Endothelial cell of umbilical vein (primary cell): ENCODE results near the gene DET1. TPM values are rescaled to one million over a fixed set of nuclear protein-coding genes. Genes with fewer than 3 reads are reported as not detected.

Experiments used
- BruUV-seq: library from RNA; stranded (reverse); fragments of 400-500 nt; replicated peaks from 2 replicates; lab custom pipeline; 2021; lab: Mats Ljungman, UMichigan
- CTCF ChIA-PET: fragments of 300-600, 350-600 bp; sonication (Branson Sonifier 250); formaldehyde crosslinking; loops from one replicate; lab custom pipeline; 2021; ENCODE audit warnings: antibody characterized with exemption, inconsistent platforms; lab: Charles Lee
- POLR2A ChIA-PET: fragments of 300-600, 350-600 bp; sonication (Branson Sonifier 250); formaldehyde crosslinking; loops from one replicate; lab custom pipeline; 2021; ENCODE audit warnings: antibody characterized with exemption, inconsistent platforms; lab: Charles Lee
- DNase-seq: peaks from one replicate; pipeline ENCODE4 v3.0.0-alpha.2; 2011; ENCODE audit warnings: low read depth, low spot score
- FAIRE-seq: peaks from 2 replicates; lab custom pipeline; 2011; peaks lifted over from hg19 to GRCh38; lab: Jason Lieb, UNC
- H2AFZ ChIP-seq: 2 replicates; pipeline ENCODE4 v1.6.0; 2012; ENCODE audit warnings: low read depth, low read length, control low read depth, inconsistent platforms
- H3K27ac ChIP-seq: 2 replicates; pipeline ENCODE4 v1.5.1; 2011; ENCODE audit warnings: low read depth, mild to moderate bottlenecking, control low read depth, low read length, moderate library complexity; ENCODE audit not compliant: insufficient read depth
- H3K27me3 ChIP-seq, 2 experiments: 2 replicates each; pipeline versions ENCODE4 v1.6.0 to v1.6.1; 2011; ENCODE audit warnings: low read length in 2 of 2, mixed read lengths in 1 of 2; ENCODE audit not compliant: control insufficient read depth in 2 of 2, insufficient read depth in 2 of 2
- H3K36me3 ChIP-seq, 2 experiments: 2 replicates in 1 of 2; 3 replicates in 1 of 2; pipeline ENCODE4 v1.5.1; 2011; ENCODE audit warnings: low read length in 2 of 2, mild to moderate bottlenecking in 1 of 2, moderate library complexity in 1 of 2; ENCODE audit not compliant: control insufficient read depth in 2 of 2, insufficient read depth in 2 of 2; ENCODE audit errors: extremely low read depth in 1 of 2
- H3K4me1 ChIP-seq: 3 replicates; pipeline ENCODE4 v1.5.1; 2011; ENCODE audit warnings: mild to moderate bottlenecking, low read length; ENCODE audit not compliant: control insufficient read depth, insufficient read depth; ENCODE audit errors: extremely low read depth
- H3K4me2 ChIP-seq: 2 replicates; pipeline ENCODE4 v1.6.1; 2011; ENCODE audit warnings: low read length, control low read depth, mixed read lengths; ENCODE audit not compliant: insufficient read depth
- H3K4me3 ChIP-seq, 3 experiments: fragments of 200-600 bp in 1 of 3; sonication (generic), shearing (Covaris generic) in 1 of 3; replicated peaks in 1 of 3; 2 replicates each; pipeline ENCODE4 v1.5.1; 2011 to 2016; ENCODE audit warnings: control low read depth in 3 of 3, low read length in 3 of 3, mild to moderate bottlenecking in 2 of 3, inconsistent platforms in 1 of 3, low read depth in 1 of 3, moderate library complexity in 1 of 3; ENCODE audit not compliant: insufficient read depth in 1 of 3
- H3K79me2 ChIP-seq: 2 replicates; pipeline ENCODE4 v1.6.0; 2012; ENCODE audit warnings: low read length, inconsistent platforms; ENCODE audit not compliant: control insufficient read depth, insufficient read depth
- H3K9ac ChIP-seq: replicated peaks from 2 replicates; pipeline ENCODE3; 2011; ENCODE audit warnings: low read length, control low read depth; ENCODE audit not compliant: insufficient read depth; ENCODE audit errors: extremely low read depth
- H3K9me1 ChIP-seq: replicated peaks from 3 replicates; pipeline ENCODE4 v1.6.0; 2011; ENCODE audit warnings: mild to moderate bottlenecking, low read length; ENCODE audit not compliant: control insufficient read depth, insufficient read depth; ENCODE audit errors: extremely low read depth
- H3K9me3 ChIP-seq: replicated peaks from 2 replicates; pipeline ENCODE4 v1.5.1; 2012; ENCODE audit warnings: low read length, inconsistent platforms; ENCODE audit not compliant: control insufficient read depth, insufficient read depth
- H4K20me1 ChIP-seq: replicated peaks from 2 replicates; pipeline ENCODE3; 2011; ENCODE audit warnings: mild to moderate bottlenecking, low read length; ENCODE audit not compliant: control insufficient read depth, insufficient read depth; ENCODE audit errors: extremely low read depth
- CTCF ChIP-seq, 2 donors: IDR thresholded peaks; 1 replicate in 1 of 2; 2 replicates in 1 of 2; pipeline ENCODE4 v1.5.1; 2011; ENCODE audit warnings: low read length in 2 of 2, mild to moderate bottlenecking in 2 of 2, moderate library complexity in 2 of 2, control low read depth in 1 of 2, inconsistent platforms in 1 of 2, low read depth in 1 of 2; ENCODE audit not compliant: insufficient read depth in 1 of 2; ENCODE audit errors: extremely low read depth in 1 of 2
- EZH2 ChIP-seq: IDR thresholded peaks from 2 replicates; pipeline ENCODE4 v1.6.1; 2012; ENCODE audit warnings: borderline replicate concordance, low read depth, mild to moderate bottlenecking, moderate library complexity, low read length, inconsistent platforms; ENCODE audit not compliant: severe bottlenecking
- FOS ChIP-seq: IDR thresholded peaks from 2 replicates; pipeline ENCODE4 v1.6.1; 2011; ENCODE audit warnings: mild to moderate bottlenecking, low read length, moderate library complexity, borderline replicate concordance; ENCODE audit not compliant: insufficient read depth
- GATA2 ChIP-seq: IDR thresholded peaks from 2 replicates; pipeline ENCODE4 v1.7.0; 2011; ENCODE audit warnings: low read depth, mild to moderate bottlenecking, moderate library complexity, mixed read lengths, low read length; ENCODE audit not compliant: insufficient read length, insufficient read depth
- JUN ChIP-seq: IDR thresholded peaks from 2 replicates; pipeline ENCODE4 v1.6.1; 2011; ENCODE audit warnings: borderline replicate concordance, low read depth; ENCODE audit not compliant: insufficient read length, insufficient read depth
- MAX ChIP-seq: IDR thresholded peaks from 2 replicates; pipeline ENCODE4 v1.6.1; 2011; ENCODE audit not compliant: insufficient read depth, insufficient read length
- MYC ChIP-seq: IDR thresholded peaks from one replicate; pipeline ENCODE4 v1.6.1; 2011; ENCODE audit warnings: mild to moderate bottlenecking, low read depth, low read length
- POLR2A ChIP-seq: IDR thresholded peaks from 2 replicates; pipeline ENCODE4 v1.6.1; 2012; ENCODE audit warnings: low read depth, mild to moderate bottlenecking, control low read depth, low read length
- POLR2AphosphoS5 ChIP-seq: IDR thresholded peaks from 2 replicates; pipeline ENCODE4 v1.6.1; 2012; ENCODE audit warnings: low read depth, mild to moderate bottlenecking, control low read depth, low read length, moderate library complexity; ENCODE audit not compliant: insufficient read depth
- dilution Hi-C: fragments of 300-500 bp; cut with MboI; formaldehyde crosslinking; loops from one replicate; pipeline ENCODE4 v1.15.0; 2019; ENCODE audit warnings: low sequenced_read_pairs; ENCODE audit not compliant: extremely low pct_ligation_motif_present
- intact Hi-C: fragments of 100-400 bp; cut with micrococcal nuclease; formaldehyde crosslinking; loops from one replicate; pipeline ENCODE4 v1.10.0; 2022
- polyA plus RNA-seq, 4 experiments: library from polyadenylated mRNA; depleted of rRNA in 3 of 4; stranded (reverse) in 3 of 4; unstranded in 1 of 4; fragments of >200 nt; gene quantifications; 2 replicates each; pipeline versions ENCODE4 v1.2.1 to v1.2.3, GENCODE V29; 2011 to 2012; ENCODE audit warnings: missing spikeins in 1 of 4
- total RNA-seq: library from RNA; stranded (reverse); gene quantifications from 2 replicates; pipeline ENCODE4 v1.2.3, GENCODE V29; 2021

The DET1 gene
- total and polyA plus RNA-seq, 2 donors (not counting 3 experiments of a cell fraction or from before 2014, with no cell fraction given), result 5.2 to 5.6 TPM

GRCh38 chr15:88512078-88512477 is 34.4 kb downstream of the DET1 start:
- no peaks in the 10 kb centered on the region for H3K79me2 ChIP-seq
- H3K36me3 ChIP-seq, result peaks cover 0 to 3% of the 10 kb centered on the region in 2 experiments
- intact Hi-C loops (no loop called here), dilution Hi-C loops (no loop called here)
- H3K9me1 ChIP-seq, result no peaks in the 10 kb centered on the region
- H3K4me2 ChIP-seq, result no peak overlapping the region
- no peaks in the 10 kb centered on the region for H3K27me3 ChIP-seq
- no peak overlapping the region for H3K4me3 ChIP-seq
- no TSS peak for BruUV-seq
- POLR2A ChIA-PET, result no interaction called here
- no peaks in the 10 kb centered on the region for H4K20me1 ChIP-seq
- no peak overlapping the region for H3K9ac ChIP-seq
- no peaks in the 10 kb centered on the region for H3K9me3 ChIP-seq
- CTCF ChIA-PET, result no interaction called here
- DNase-seq (no peak), FAIRE-seq (no peak)
- no peak overlapping the region for H2AFZ ChIP-seq
- TF ChIP-seq MAX (no peak), GATA2 (no peak), JUN (no peak), POLR2AphosphoS5 (no peak), FOS (no peak), EZH2 (no peak), MYC (no peak), POLR2A (no peak), CTCF (IDR thresholded peaks at IDR 0.05; ENCODE audit: extremely low read depth in 1 of 2, insufficient read depth in 1 of 2, low read depth in 1 of 2, low read length in 2 of 2) (no peak)
- H3K27ac ChIP-seq, result no peak overlapping the region
- peaks cover 4% of the 10 kb centered on the region for H3K4me1 ChIP-seq
